ENCODE measurements around the gene GDF2.

The GDF2 gene

DNA sequence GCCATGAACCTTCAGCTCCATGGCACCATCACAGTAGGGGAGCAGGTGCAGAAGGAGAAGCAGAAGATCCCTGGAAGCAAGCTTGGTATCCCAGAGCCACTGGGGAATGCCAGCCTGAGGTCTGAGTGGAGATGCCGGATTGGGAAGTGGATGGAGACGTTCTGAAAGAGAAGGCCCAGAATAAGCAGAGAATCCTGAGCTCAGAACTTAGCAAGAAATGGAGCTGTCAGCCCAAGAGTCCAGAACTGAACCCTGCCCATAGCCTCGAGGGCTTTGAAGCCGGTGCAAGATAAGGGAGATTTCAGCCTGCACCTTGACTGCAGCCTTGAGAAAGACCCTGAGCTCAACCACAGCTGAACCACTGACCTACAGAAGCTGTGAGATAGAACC, 36.1 kb upstream of the GDF2 start:
- Histone ChIP-seq H3F3A (ENCODE audit: insufficient read depth, low read length) (no peaks in the 10 kb centered on the region), H3K79me2 (ENCODE audit: insufficient read depth, low read length) (no peaks in the 10 kb centered on the region), H3K27ac (ENCODE audit: low read depth, low read length, poor library complexity, severe bottlenecking) (no peak overlapping the region), H3K4me2 (ENCODE audit: low read length) (no peak overlapping the region), H4K20me1 (ENCODE audit: insufficient read depth, low read length) (no peaks in the 10 kb centered on the region), H3K9ac (ENCODE audit: low read length) (no peak overlapping the region), H3K9me3 (ENCODE audit: low read length) (no peaks in the 10 kb centered on the region), H3K4me1 (ENCODE audit: insufficient read depth, low read length, severe bottlenecking) (no peaks in the 10 kb centered on the region), H3K9me2 (ENCODE audit: low read depth, low read length) (no peaks in the 10 kb centered on the region), H3K36me3 (ENCODE audit: insufficient read depth, low read length) (no peaks in the 10 kb centered on the region), H3K4me3 (ENCODE audit: low read depth, low read length, poor library complexity, severe bottlenecking) (no peak overlapping the region), H2AFZ (ENCODE audit: low read length) (no peak overlapping the region), H3K27me3 (ENCODE audit: insufficient read depth, low read length) (0 out of 2 replicates have a peak, but pooled peaks cover 7% of the 10 kb centered on the region)
- TF ChIP-seq, protein P1, sequence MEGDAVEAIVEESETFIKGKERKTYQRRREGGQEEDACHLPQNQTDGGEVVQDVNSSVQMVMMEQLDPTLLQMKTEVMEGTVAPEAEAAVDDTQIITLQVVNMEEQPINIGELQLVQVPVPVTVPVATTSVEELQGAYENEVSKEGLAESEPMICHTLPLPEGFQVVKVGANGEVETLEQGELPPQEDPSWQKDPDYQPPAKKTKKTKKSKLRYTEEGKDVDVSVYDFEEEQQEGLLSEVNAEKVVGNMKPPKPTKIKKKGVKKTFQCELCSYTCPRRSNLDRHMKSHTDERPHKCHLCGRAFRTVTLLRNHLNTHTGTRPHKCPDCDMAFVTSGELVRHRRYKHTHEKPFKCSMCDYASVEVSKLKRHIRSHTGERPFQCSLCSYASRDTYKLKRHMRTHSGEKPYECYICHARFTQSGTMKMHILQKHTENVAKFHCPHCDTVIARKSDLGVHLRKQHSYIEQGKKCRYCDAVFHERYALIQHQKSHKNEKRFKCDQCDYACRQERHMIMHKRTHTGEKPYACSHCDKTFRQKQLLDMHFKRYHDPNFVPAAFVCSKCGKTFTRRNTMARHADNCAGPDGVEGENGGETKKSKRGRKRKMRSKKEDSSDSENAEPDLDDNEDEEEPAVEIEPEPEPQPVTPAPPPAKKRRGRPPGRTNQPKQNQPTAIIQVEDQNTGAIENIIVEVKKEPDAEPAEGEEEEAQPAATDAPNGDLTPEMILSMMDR (IDR thresholded peaks at IDR 0.05; ENCODE audit: low read length), result no peak
- no peak for TF ChIP-seq EZH2 (IDR thresholded peaks at IDR 0.05; ENCODE audit: borderline replicate concordance, low read length)

DNA sequence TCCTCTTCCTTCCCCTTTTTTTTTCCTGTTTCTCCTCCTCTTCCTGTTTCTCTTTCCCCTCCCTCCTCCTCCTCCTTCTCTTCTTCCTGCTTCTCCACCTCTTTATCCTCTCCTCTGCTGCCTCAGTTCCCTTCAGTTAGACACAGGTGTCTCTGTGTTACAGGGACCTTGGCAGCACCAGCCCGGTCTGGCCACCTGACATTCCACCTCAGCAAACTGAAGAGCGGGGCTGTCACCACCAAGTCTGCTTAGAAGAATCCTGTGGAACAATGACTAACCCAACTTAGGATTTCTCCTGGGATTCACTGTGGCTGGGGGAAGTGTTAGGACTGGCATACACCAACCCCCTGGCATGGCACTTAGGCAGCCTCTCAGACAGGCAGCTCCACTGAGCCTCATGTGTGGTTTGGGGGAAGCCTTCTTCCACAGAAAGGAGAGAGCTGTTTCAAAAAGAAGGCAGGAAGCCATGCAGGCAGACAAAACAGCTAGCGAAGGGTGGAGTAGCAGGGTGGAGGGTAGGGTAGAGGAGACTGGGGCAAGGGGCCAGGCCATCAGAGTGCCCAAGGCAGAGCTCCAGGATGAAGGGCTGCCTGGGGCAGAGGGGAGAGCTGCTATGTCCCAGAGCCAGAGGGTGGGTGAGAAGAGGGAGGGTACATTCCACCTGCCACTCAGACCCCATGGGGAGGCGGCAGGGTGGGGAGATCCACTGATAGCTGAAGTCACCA, 35.5 kb upstream of the GDF2 start:
- H3K27ac ChIP-seq (ENCODE audit: low read depth, low read length, poor library complexity, severe bottlenecking), result no peak overlapping the region
- no peaks in the 10 kb centered on the region for H3K4me1 ChIP-seq (ENCODE audit: insufficient read depth, low read length, severe bottlenecking)
- H2AFZ ChIP-seq (ENCODE audit: low read length), result no peak overlapping the region
- no peaks in the 10 kb centered on the region for H3K36me3 ChIP-seq (ENCODE audit: insufficient read depth, low read length)
- no peak overlapping the region for H3K4me2 ChIP-seq (ENCODE audit: low read length)
- H3K9me3 ChIP-seq (ENCODE audit: low read length), result no peaks in the 10 kb centered on the region
- H3F3A ChIP-seq (ENCODE audit: insufficient read depth, low read length), result no peaks in the 10 kb centered on the region
- no peaks in the 10 kb centered on the region for H3K79me2 ChIP-seq (ENCODE audit: insufficient read depth, low read length)
- no peak overlapping the region for H3K4me3 ChIP-seq (ENCODE audit: low read depth, low read length, poor library complexity, severe bottlenecking)
- TF ChIP-seq, protein P1 (IDR thresholded peaks at IDR 0.05; ENCODE audit: low read length), result no peak
- no peak for TF ChIP-seq EZH2 (IDR thresholded peaks at IDR 0.05; ENCODE audit: borderline replicate concordance, low read length)
- H4K20me1 ChIP-seq (ENCODE audit: insufficient read depth, low read length), result no peaks in the 10 kb centered on the region
- no peak overlapping the region for H3K9ac ChIP-seq (ENCODE audit: low read length)
- H3K27me3 ChIP-seq (ENCODE audit: insufficient read depth, low read length), result 0 out of 2 replicates have a peak, but pooled peaks cover 7% of the 10 kb centered on the region
- H3K9me2 ChIP-seq (ENCODE audit: low read depth, low read length), result no peaks in the 10 kb centered on the region

DNA sequence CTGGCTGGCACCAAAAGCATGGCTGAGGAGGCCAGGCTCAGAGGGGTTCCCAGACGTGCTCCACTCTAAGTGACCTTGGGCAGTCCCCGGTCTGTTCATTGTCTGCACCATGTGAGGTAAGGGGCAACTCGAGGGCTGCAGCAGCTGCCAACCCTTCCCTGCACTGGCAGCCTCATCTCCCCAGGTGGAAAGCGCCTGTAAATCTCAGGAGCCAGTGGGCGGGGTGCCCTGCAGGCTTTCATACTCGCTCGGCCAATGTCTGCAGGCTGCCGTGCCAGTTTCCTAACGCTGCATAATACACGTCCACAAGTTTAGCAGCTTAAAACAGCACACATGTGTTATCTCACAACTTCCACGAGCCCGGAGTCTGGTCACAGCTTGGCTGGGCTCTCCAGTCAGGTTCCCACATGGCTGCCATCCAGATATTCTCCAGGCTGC, 34.9 kb upstream of the GDF2 start:
- H3K27me3 ChIP-seq (ENCODE audit: insufficient read depth, low read length), result 0 out of 2 replicates have a peak, but pooled peaks cover 7% of the 10 kb centered on the region
- H3K4me2 ChIP-seq (ENCODE audit: low read length), result no peak overlapping the region
- no peaks in the 10 kb centered on the region for H4K20me1 ChIP-seq (ENCODE audit: insufficient read depth, low read length)
- H3K79me2 ChIP-seq (ENCODE audit: insufficient read depth, low read length), result no peaks in the 10 kb centered on the region
- no peaks in the 10 kb centered on the region for H3F3A ChIP-seq (ENCODE audit: insufficient read depth, low read length)
- no peaks in the 10 kb centered on the region for H3K9me3 ChIP-seq (ENCODE audit: low read length)
- H3K36me3 ChIP-seq (ENCODE audit: insufficient read depth, low read length), result no peaks in the 10 kb centered on the region
- no peak overlapping the region for H3K27ac ChIP-seq (ENCODE audit: low read depth, low read length, poor library complexity, severe bottlenecking)
- no peak overlapping the region for H3K4me3 ChIP-seq (ENCODE audit: low read depth, low read length, poor library complexity, severe bottlenecking)
- no peaks in the 10 kb centered on the region for H3K4me1 ChIP-seq (ENCODE audit: insufficient read depth, low read length, severe bottlenecking)
- no peak overlapping the region for H3K9ac ChIP-seq (ENCODE audit: low read length)
- TF ChIP-seq, protein P1 (IDR thresholded peaks at IDR 0.05; ENCODE audit: low read length), result no peak
- no peak for TF ChIP-seq EZH2 (IDR thresholded peaks at IDR 0.05; ENCODE audit: borderline replicate concordance, low read length)
- H2AFZ ChIP-seq (ENCODE audit: low read length), result no peak overlapping the region
- H3K9me2 ChIP-seq (ENCODE audit: low read depth, low read length), result no peaks in the 10 kb centered on the region
